GM11168 (cell line): Measurements from ENCODE around the gene ZFTA.
"Not testable (repeated sequence)": the region's sequence is repeated elsewhere in the genome, so short reads cannot be mapped to it uniquely, and the experiment has no call there.

Experiments used
- in situ Hi-C: fragments of 300-500 bp; cut with MboI; formaldehyde crosslinking; loops from one replicate; pipeline ENCODE4 v1.12.0; 2022; ENCODE audit warnings: low sequenced_read_pairs; ENCODE audit not compliant: unreplicated experiment

ZFTA gene

GRCh38 chr11:63768237-63769041, at the start of gene ZFTA:
ZFTA (minus strand) TSS chr11:63768775; CDS start chr11:63768622, 153 bp downstream.
- in situ Hi-C loops = no loop called here

- in situ Hi-C loops = no loop called here
These were observed 49.4 kb upstream of the ZFTA start for GRCh38 chr11:63817758-63818498.

GRCh38 chr11:63816732-63817131, 48.2 kb upstream of the ZFTA start:
- in situ Hi-C loops = no loop called here

- in situ Hi-C loops = no loop called here
These were observed 47.6 kb upstream of the ZFTA start for GRCh38 chr11:63816166-63816565.

GRCh38 chr11:63814383-63814736, 45.8 kb upstream of the ZFTA start:
- in situ Hi-C loops = no loop called here

- in situ Hi-C loops = no loop called here
These were observed 45.2 kb upstream of the ZFTA start for GRCh38 chr11:63813563-63814382.

GRCh38 chr11:63813035-63813562, 44.5 kb upstream of the ZFTA start, which contains the start of gene SPINDOC:
SPINDOC (plus strand) TSS chr11:63813456; CDS start chr11:63813687, 231 bp downstream.
- in situ Hi-C loops = no loop called here

GRCh38 chr11:63811522-63811921, 42.9 kb upstream of the ZFTA start:
- in situ Hi-C loops = no loop called here

DNA sequence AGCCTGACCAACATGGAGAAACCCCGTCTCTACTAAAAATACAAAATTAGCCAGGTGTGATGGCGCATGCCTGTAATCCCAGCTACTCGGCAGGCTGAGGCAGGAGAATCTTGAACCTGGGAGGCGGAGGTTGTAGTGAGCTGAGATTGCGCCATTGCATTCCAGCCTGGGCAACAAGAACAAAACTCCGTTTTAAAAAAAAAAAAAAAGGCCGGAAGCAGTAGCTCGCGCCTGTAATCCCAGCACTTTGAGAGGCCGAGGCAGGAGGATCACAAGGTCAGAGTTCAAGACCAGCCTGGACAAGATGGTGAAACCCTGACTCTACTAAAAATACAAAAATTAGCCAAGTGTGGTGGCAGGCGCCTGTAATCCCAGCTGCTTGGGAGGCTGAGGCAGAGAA, 41.8 kb upstream of the ZFTA start:
- in situ Hi-C loops = not testable (repeated sequence)

- in situ Hi-C loops = no loop called here
These were observed 37.4 kb upstream of the ZFTA start for GRCh38 chr11:63805844-63806415.

GRCh38 chr11:63804259-63804658, 35.7 kb upstream of the ZFTA start:
- in situ Hi-C loops = no loop called here

GRCh38 chr11:63802637-63803414, 34.3 kb upstream of the ZFTA start:
- in situ Hi-C loops = no loop called here

GRCh38 chr11:63800921-63801320, 32.3 kb upstream of the ZFTA start:
- in situ Hi-C loops = no loop called here

- in situ Hi-C loops = no loop called here
These were observed 26.5 kb upstream of the ZFTA start for GRCh38 chr11:63795066-63795465.

DNA sequence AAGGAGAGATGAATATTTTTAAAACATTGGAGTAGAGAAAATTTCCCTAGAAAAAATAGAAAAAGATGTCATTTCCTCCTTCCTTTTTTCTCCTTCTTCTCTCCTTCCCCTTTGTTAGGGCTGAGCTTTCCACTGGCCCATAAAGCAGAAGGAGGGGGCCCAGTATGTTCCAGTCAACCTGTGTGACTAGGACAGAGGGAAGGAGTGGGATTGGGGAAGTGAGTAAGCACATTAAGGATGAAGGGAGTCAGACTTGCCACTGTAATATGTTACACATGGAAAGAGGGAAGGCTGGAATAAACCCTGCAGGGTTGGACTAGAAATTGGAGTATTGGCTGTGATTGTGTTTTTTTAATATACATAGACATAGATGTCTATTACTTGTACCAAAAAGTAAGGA, 24.6 kb upstream of the ZFTA start:
- in situ Hi-C loops = no loop called here

- in situ Hi-C loops = no loop called here
These were observed 23.1 kb upstream of the ZFTA start for GRCh38 chr11:63791495-63792167.

DNA sequence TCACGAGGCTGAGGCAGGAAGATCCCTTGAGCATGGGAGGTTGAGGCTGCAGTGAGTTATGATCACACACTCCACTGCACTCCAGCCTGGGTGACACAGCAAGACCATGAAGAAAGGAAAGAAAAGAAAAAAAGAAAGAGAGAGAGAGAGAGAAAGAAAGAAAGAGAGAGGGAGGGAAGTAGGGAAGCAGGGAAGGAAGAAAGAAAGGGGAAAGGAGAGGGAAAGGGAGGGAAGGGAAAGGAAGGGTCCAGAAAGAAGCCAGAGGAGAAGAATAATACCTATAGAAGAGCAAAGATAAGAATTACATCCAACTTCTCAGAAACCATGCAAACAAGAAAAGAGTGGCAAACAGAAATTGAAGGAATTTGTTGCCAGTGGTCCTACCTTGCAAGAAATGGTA, 17.2 kb upstream of the ZFTA start:
- in situ Hi-C loops = no loop called here

GRCh38 chr11:63783925-63784592, 15.5 kb upstream of the ZFTA start:
- in situ Hi-C loops = loop anchor here (5.0 kb wide), 1 partner anchor 43 kb away; no protein-coding TSS in a partner anchor
